Activated T-helper 1 cell treated with Interleukin-2 at 50 U/mL for 16 hours (primary cell): ENCODE data around the gene CMA1.
"Not testable (repeated sequence)": the region's sequence is repeated elsewhere in the genome, so short reads cannot be mapped to it uniquely, and the experiment has no call there.

Source experiments
- DNase-seq: peaks from one replicate; pipeline ENCODE4 v3.0.0-alpha.2; 2020; ENCODE audit warnings: low read depth

Gene CMA1

GRCh38 chr14:24508155-24508840 is at the start of gene CMA1:
TSS of gene CMA1 (minus strand) at chr14:24508265. CDS start at chr14:24508235, 30 bp downstream.
- no peak for DNase-seq

DNA sequence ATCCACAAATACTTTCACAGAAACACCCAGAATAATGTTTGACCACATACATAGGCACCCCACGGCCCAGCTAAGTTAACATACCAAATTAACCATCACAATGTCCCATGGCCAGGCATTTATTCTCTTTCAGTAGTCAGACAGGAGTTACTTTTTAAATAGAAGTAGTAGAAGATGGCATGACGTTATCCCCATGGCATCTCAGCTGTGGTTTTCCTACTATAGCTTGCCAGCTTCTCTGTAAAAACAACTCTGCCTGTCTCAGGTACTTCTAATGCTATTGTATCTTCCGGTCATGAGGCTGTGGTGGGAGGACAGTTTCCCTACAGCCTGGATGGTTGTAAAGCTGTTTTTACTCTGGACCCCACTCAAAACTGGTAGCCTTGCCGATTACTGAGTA is 48.7 kb upstream of the CMA1 start:
- DNase-seq: no peak

GRCh38 chr14:24549064-24549463 is 41.0 kb upstream of the CMA1 start:
- DNase-seq: not testable (repeated sequence)

- no peak for DNase-seq
Observed at GRCh38 chr14:24542346-24542936, 34.4 kb upstream of the CMA1 start.

DNA sequence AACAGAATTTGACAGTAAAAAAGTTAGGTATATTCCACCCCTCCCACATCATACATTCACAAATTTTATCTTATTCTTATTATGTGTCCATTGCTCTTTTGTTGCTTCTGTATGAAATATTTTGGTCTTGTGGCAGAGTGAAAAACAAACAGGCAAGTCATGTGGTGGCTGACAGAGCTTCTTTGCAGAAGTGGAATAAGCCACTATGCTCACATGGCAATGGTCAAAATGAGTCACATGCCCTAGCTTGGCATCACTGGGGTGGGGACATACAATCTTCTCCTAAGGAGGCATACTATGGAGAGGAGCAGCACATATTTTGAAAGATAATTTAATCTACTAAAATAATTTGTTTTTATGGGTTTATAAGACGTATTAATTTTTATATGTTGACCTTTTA is 27.7 kb upstream of the CMA1 start:
- no peak for DNase-seq

GRCh38 chr14:24534286-24534685 is 26.2 kb upstream of the CMA1 start:
- no peak for DNase-seq

DNA sequence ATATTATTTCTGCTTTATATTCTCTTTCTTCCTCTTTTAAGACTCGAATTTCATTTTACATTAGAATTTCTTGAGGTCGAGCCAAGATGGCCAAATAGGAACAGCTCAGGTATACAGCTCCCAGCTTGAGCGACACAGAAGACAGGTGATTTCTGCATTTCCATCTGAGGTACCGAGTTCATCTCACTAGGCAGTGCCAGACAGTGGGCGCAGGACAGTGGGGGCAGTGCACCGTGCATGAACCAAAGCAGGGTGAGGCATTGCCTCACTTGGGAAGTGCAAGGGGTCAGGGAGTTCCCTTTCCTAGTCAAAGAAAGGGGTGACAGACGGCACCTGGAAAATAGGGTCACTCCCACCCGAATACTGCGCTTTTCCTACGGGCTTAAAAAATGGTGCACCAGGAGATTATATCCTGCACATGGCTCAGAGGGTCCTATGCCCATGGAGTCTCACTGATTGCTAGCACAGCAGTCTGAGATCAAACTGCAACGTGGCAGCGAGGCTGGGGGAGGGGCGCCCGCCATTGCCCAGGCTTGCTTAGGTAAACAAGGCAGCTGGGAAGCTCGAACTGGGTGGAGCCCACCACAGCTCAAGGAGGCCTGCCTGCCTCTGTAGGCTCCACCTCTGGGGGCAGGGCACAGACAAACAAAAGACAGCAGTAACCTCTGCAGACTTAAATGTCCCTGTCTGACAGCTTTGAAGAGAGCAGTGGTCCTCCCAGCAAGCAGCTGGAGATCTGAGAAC is 18.0 kb upstream of the CMA1 start:
- not testable (repeated sequence) for DNase-seq

GRCh38 chr14:24518851-24519250 is 10.8 kb upstream of the CMA1 start:
- no peak for DNase-seq

DNA sequence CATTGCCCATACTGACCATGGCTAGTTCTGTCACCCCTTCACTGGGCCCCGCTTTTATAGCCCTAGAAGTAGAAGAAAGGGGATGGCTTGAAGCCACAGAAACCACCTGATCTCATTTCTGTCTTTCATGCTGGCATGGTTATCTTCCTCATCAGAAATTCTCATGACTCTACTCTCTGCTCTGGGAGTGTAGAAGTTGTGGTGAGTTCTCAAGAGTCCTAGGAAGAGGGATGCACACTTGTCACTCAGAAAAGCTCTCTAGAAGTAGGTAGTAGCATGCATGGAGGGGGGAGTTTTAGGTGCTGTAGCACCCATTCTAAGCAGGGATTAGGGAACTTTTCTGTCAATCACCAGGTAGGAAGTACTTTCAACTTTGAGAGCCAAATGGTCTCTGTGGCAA is 6.1 kb upstream of the CMA1 start:
- no peak for DNase-seq

- no peak for DNase-seq
Observed at GRCh38 chr14:24513009-24513408, 4.9 kb upstream of the CMA1 start.

GRCh38 chr14:24506443-24506842 is 1.6 kb downstream of the CMA1 start:
- DNase-seq: no peak

- DNase-seq: no peak
Observed at GRCh38 chr14:24504425-24504950, 3.6 kb downstream of the CMA1 start.

DNA sequence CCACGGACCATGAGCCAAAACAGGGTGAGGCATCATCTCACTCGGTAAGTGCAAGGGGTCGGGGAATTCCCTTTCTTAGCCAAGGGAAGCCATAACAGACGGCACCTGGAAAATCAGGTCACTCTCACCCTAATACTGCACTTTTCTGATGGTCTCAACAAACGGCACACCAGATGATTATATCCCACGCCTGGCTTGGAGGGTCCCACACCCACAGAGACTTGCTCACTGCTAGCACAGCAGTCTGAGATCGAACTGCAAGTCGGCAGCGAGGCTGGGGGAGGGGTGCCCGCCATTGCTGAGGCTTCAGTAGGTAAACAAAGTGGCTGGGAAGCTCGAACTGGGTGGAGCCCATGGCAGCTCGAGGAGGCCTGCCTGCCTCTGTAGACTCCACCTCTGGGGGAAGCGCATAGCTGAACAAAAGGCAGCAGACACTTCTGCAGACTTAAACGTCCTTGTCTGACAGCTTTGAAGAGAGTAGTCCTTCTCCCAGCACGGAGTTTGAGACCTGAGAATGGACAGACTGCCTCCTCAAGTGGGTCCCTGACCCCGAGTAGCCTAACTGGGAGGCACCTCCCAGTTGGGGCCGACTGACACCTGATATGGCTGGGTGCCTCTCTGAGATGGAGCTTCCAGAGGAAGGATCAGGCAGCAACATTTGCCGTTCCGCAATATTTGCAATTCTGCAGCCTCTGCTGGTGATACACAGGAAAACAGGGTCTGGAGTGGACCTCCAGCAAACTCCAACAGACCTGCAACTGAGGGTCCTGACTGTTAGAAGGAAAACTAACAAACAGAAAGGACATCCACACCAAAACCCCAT is 16.3 kb downstream of the CMA1 start:
- DNase-seq: not testable (repeated sequence)

DNA sequence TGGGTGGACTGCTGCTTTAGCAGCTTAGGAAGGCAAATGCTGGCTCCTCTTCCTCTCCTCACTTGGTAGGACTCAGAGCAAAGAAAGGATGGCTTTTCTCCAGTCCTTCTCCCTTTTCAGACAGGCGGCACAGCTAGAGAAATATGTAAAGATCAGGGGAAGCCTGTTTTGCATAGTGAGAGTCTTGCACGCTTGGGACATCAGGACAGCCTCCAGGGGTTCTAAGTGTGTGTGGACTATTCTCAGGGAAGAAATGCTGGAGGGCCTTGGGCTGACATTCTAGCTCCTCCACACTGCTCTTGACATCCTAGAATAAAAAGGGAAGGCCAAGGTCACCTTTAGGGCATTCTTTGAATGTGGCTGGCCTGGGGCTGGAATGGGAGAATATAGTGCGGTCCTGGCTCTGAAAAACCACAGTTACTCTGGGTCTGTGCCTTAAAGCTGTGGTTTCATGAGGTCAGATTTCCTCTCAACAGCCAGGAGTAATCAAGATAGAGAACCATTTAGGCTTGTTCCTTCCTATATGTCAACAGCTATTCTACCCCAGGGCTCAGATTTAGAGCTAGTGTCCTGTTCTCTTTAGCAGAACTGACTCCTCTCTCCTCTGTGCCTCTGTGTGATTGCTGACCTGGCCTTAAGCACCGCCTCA is 24.3 kb downstream of the CMA1 start:
- no peak for DNase-seq

- DNase-seq: not testable (repeated sequence)
Observed at GRCh38 chr14:24482699-24483303, 25.3 kb downstream of the CMA1 start.

DNA sequence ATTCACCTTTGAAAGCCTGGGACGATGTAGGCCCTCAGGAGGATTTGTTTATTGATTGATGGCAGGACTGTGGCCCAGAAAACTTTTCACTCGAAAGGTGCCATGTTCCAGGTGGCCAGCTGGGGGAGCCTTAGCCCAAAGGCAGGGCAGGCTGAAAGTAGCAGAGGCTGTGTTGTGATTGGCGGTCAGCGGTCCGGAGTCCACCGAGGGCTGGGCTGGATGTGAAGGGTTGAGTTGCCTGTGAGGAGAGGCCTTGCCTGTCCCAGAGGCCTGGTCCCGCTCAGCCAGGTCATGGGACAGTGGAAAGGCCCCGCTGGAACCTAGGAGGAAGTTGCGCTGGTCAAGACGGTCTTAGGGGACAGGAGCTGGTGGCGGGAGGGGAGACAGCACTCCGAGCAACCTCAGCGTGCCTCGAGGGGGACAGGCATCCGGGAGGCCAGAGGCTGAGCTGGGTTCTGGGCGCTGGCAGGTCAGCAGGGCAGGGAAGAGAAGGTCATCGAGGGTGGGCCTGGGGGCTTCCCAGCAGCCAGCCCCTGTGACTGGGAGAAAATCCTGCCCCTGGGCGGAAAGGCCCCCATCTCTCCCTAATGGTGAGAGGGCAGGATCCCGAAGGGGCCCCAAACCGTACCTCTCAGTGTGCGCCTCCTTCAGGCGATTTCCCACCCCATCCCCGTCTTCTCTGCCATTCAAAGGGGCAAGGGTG is 26.3 kb downstream of the CMA1 start:
- no peak for DNase-seq

GRCh38 chr14:24479999-24480398 is 28.1 kb downstream of the CMA1 start:
- not testable (repeated sequence) for DNase-seq

DNA sequence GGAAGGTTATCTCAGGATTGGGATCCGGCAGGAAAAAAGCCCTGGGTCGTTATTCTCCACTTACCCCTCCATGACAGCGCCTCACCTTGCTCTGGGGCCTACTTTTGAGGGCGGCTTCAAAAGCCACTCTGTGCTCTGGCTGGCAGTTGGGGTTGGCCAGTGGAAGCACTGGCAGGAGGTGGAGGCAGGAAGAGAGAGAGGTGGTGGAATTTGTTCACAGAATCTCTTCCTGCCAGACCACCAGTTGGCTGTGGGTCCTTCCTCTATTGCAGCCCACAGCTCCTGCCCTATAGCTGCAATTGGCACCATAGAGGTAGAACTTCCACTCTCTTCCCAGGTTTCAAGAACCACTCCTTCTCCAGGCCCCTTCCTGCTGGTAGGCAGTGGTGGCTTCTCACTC is 32.8 kb downstream of the CMA1 start:
- no peak for DNase-seq

DNA sequence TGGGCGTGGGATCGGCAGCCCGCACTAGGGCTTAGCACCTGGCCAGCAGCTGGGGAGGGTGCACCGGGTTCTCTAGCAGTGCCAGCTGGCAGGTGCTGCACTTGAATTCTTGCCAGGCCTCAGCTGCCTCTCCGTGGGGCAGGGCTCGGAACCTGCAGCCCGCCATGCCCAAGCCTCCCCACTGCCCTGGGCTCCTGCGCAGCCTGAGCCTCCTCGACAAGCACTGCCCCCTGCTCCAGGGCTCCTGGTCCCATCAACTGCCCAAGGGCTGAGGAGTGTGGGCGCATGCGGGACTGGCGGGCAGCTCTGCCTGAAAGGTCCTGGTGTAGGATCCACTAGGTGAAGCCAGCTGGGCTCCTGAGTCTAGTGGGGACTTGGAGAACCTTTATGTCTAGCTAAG is 34.9 kb downstream of the CMA1 start:
- no peak for DNase-seq

DNA sequence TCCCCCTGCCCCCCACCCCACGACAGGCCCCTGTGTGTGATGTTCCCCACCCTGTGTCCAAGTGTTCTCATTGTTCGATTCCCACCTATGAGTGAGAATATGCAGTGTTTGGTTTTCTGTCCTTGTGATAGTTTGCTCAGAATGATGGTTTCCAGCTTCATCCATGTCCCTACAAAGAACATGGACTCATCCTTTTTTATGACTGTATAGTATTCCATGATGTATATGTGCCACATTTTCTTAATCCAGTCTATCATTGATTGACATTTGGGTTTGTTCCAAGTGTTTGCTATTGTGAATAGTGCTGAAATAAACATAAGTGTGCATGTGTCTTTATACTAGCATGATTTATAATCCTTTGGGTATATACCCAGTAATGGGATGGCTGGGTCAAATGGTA is 37.6 kb downstream of the CMA1 start:
- not testable (repeated sequence) for DNase-seq

DNA sequence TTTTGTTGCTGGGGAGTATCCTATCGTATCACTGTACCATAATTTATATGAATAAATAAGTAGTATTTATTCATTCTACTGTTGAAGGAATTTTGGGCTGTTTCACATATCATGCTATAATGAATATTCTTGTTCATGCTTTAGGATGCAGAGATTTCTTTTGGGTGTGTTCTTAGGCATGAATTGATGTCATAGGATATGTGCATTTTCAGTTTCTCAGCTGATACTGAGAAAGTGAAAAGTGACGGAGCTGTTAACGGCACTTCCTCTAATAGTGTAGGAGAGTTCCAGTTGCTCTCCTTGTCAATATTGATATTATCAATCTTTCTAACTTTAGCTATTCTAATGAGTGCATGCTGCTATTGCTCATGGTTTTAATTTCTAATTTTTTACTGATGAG is 42.3 kb downstream of the CMA1 start:
- DNase-seq: no peak
